ENCODE measurements around the gene DGLUCY.
"Not testable (repeated sequence)": the region's sequence is repeated elsewhere in the genome, so short reads cannot be mapped to it uniquely, and the experiment has no call there.

DGLUCY gene

GRCh38 chr14:91233936-91234790 is 120.3 kb downstream of the DGLUCY start:
- no peak for DNase-seq (ENCODE audit: low read depth)

DNA sequence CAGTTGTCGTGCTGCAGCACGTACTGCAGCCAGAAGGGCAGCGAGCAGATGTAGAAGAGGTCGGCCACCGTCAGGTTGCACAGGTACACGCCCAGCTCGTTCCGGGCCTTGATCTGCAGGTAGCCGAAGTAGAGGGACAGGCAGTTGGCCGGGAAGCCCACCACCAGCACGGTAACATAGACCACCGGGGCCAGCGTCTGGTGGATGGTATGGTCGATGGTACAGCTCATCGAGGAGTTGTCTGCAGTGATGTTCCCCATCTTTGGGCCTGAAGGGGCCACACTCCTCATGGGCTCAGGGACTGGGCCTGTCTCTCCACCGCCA is 120.9 kb downstream of the DGLUCY start:
- DNase-seq (ENCODE audit: low read depth), result no peak

- DNase-seq (ENCODE audit: low read depth), result no peak
Measured at GRCh38 chr14:91235841-91236240, 122.0 kb downstream of the DGLUCY start.

- DNase-seq (ENCODE audit: low read depth), result peak; percentile 66
Measured at GRCh38 chr14:91237219-91237618, 123.3 kb downstream of the DGLUCY start.

DNA sequence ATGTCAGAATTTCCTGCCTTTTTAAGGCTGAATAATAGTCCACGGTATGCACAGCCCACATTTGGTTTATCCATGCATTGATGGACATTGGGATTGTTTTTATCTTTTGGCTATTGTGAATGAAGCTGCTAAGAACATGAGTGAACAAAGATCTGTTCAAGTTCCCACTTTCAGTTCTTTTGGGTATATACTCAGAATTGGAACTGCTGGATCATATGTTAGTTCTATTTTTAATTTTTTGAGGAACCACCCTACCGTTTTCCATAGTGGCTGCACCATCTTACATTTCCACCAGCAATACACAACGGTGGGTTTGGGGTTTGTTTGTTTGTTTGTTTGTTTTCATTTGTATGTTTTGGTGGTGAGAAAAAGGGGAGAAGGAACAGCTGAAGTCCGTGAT is 124.2 kb downstream of the DGLUCY start:
- no peak for DNase-seq (ENCODE audit: low read depth)

- DNase-seq (ENCODE audit: low read depth), result no peak
Measured at GRCh38 chr14:91238661-91239060, 124.8 kb downstream of the DGLUCY start.

DNA sequence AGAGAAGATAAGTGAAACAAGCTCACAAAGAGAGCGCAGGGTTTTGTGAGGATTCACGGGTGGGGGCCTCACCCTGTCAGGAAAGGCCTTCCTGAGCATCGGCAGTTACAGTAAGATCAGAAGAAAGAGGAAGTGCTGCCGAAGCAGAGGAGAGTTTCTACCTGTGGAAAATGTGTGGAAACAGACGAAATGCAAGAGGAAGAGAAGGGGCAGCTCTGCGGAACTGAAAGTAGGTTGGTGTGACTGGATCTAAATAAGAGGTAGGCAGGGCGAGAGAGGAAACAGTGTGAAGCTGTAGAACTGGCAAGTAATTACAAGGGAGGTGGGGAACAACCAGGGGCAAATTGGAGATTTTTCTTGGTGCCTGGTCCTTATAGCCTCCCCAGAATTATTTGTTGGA is 128.0 kb downstream of the DGLUCY start:
- DNase-seq (ENCODE audit: low read depth), result no peak

GRCh38 chr14:91242635-91243034 is 128.8 kb downstream of the DGLUCY start:
- DNase-seq (ENCODE audit: low read depth), result no peak

- no peak for DNase-seq (ENCODE audit: low read depth)
Measured at GRCh38 chr14:91243074-91243471, 129.2 kb downstream of the DGLUCY start.

DNA sequence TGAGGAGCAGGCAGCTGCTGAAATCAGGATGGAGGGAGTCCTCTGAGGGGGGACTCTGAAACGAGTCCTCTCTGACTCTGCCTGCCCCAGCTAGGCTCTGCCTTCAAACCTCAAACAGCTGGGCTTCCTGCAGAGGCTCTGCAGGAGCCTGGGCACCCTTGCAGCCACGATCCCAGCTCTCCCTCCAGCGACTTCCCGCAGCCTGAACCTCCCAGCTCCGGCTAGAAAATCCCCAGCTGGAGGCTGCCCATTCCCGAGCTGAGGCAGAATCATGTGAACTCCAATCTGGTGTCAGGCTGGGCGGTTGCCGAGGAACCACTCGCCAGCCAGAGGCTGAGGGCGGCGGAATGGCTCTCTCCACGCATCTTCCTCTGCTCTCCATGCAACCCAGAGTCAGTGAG is 130.6 kb downstream of the DGLUCY start, which contains the start of gene GPR68:
Gene GPR68, minus strand, starts transcription at position 204 of the 401 bp plus-strand sequence. CDS start 9,654 bp downstream, outside the sequence.
- DNase-seq (ENCODE audit: low read depth), result peak; percentile 73

GRCh38 chr14:91245029-91245428 is 131.2 kb downstream of the DGLUCY start:
- no peak for DNase-seq (ENCODE audit: low read depth)

DNA sequence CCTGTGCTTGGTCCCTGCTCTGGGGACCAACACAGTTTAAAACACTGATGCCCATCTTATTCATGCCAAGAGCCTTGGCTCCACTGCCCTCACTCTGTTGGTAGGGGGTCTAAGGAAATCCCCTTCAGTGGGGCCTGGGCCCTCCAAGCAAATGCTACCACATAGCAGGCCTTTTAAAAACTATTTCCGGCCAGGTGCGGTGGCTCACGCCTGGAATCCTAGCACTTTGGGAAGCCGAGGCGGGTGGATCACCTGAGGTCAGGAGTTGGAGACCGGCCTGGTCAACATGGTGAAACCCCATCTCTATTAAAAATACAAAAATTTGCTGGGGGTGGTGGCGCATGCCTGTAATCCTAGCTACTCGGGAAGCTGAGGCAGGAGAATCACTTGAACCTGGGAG is 131.7 kb downstream of the DGLUCY start:
- not testable (repeated sequence) for DNase-seq (ENCODE audit: low read depth)

DNA sequence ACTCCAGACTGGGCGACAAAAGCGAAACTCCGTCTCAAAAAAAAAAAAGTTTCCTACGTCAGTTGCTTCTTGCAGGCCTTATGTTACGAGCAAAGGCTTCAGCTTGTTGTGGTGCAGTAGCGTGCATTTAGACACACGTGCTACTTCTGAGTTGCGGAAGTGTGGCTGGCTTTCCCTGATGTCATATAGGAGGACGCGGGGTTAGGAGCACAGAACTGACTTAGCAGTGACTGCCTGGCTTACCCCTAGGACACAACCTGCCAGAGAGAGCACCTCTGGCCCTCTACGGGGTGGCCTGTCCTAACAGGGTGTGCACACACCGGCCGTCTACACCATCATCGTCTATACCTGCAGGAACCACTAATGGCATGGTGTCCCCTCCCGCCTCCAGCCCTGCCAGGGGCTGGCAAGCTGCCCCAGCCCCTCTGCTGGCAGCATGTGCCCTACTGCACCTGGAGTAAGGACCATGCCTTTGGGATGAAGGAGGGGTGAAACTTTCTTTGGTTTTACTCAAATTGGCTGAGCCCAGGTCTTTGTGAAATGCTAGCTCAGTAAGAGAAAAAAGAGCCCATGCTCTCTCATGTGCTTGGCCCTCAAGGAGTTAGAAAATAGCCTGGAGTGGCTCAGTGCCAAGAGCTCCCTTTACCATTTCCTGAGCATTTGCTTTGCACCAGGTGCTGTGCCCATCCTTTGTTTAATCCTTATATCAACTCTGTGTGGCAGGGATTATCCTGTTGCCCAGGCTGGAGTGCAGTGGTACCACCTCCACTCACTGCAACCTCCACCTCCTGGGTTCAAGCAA is 132.4 kb downstream of the DGLUCY start:
- DNase-seq (ENCODE audit: low read depth), result no peak

DNA sequence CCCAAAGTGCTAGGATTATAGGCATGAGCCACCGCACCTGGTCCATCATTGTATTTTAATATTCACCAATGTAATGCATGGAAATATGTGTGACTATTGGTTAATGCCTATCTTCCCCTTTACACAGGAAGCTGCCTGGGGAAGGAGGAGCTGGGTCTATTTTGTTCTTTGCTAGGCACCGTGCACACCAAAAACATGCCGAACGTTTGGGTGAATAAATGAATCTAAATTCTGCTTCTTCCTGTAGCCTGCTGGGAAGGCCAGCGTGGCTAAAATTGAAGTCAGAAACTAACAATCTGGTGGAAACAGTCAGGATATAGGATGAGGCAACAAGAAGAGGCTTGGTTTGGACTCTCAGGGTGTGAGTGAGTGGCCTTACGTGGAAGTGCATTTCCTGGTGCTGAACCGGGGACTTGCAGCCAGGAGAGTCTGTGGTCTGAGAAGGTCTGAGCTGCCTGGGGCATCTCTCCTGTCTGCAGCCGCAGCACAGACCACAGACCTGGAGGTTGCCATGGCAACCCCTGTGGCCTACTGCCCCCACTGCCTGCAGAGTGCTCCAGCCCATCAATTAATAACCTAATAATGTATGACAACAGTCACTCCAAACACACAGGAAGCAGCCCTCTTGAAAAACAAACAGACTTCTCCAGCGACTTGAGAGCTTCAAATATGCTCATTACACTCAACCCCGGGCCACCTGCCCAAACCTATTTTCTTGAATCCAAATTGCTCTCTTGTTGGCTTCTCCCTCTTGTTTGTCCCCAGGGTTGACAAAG is 136.2 kb downstream of the DGLUCY start:
- no peak for DNase-seq (ENCODE audit: low read depth)

DNA sequence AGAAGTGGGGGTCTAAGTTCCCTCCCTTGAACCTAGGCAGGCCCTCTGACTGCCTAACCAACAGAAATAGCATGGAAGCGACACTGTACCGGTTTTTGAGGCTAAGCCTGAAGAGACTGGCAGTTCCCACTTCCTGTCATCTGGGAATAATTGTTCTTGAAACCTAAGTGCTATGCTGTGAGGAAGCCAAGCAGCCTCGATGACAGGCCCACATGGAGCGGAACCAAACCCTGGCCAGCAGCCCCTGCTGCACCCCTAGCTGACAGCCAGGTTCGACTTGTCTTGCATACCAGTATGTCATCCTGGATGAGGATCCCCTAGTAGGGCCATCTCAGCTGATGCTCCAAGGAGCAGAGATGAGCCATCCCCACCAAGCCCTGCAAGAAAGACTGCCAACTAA is 137.0 kb downstream of the DGLUCY start:
- no peak for DNase-seq (ENCODE audit: low read depth)

- no peak for DNase-seq (ENCODE audit: low read depth)
Measured at GRCh38 chr14:91252871-91253794, 139.3 kb downstream of the DGLUCY start.

- no peak for DNase-seq (ENCODE audit: low read depth)
Measured at GRCh38 chr14:91253795-91254323, 140.0 kb downstream of the DGLUCY start.

- DNase-seq (ENCODE audit: low read depth), result no peak
Measured at GRCh38 chr14:91254461-91254860, 140.6 kb downstream of the DGLUCY start.

DNA sequence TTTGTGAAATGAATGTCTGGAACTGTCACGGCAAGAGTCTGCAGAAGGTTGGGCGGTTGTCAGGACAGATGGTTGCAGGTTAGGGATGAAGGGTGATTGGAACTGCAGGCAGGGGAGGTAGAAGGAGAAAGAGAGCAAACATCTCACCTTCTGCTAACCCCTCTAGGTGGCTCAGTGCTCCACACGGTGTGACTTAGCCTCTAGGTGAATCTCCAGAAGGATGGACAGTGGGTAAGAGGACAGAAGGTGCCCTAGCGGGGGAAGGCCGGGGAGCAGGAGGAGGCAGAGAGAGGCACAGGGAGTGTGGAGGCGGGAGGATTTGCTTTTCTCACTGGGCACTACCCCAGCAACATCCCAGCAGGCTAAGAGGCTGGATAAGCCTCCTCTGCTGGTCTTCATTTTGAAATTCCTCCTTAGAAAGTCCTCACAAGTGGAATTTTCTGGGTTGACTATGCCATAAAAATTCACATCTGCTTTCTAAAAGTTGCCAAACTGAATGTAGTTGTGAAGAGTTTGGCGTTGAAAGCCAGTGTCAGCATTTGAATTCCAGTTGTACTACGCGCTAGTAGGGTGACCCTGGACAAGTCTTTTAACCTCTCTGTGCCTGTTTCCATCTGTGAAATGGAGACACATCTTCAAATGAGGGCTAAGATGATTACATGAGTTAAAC is 141.3 kb downstream of the DGLUCY start:
- no peak for DNase-seq (ENCODE audit: low read depth)

DNA sequence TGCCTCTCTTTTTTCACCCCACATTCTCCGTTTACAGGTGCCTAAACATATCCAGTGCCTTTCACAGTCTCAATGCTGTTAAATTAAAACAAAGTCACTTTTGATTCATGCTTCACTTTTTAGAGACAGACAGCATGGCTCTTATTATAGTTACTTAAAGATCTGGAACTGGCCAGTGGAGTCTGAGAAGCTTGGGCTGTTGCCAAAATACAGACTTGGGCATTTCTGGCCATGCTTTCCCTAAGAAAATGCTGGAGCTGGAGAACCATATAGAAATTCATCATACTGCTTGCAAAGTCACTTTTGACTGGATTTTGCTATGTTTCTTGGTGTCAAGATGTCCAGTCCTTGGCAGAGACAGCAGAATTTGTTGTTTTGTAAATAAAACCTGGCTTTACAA is 142.8 kb downstream of the DGLUCY start:
- DNase-seq (ENCODE audit: low read depth), result no peak

All from GM04504 (cell line).